ENCODE measurements around the gene FHL1.
"Not testable (repeated sequence)": the region's sequence is repeated elsewhere in the genome, so short reads cannot be mapped to it uniquely, and the experiment has no call there.

The FHL1 gene

GRCh38 chrX:136108905-136109304 lies 38.4 kb upstream of the FHL1 start:
- H3K18ac ChIP-seq (ENCODE audit: low read length); H3K79me1 ChIP-seq (ENCODE audit: low read length); H2AFZ ChIP-seq (ENCODE audit: insufficient read depth, low read length, poor library complexity); H2BK5ac ChIP-seq (ENCODE audit: low read depth, low read length, poor library complexity); H3K27ac ChIP-seq (ENCODE audit: low read depth, low read length); H3K4me2 ChIP-seq (ENCODE audit: low read length); H3K4me3 ChIP-seq (ENCODE audit: low read depth, low read length); H2AK5ac ChIP-seq (ENCODE audit: low read length); H4K91ac ChIP-seq (ENCODE audit: low read depth, low read length); H3K4me1 ChIP-seq (ENCODE audit: control insufficient read depth in 1 of 2, insufficient read depth in 2 of 2, low read length in 2 of 2); H2BK120ac ChIP-seq (ENCODE audit: insufficient read depth, low read length, poor library complexity); H2BK12ac ChIP-seq (ENCODE audit: low read length); H3K36me3 ChIP-seq (ENCODE audit: control insufficient read depth in 1 of 2, insufficient read depth in 2 of 2, low read length in 2 of 2); H3K27me3 ChIP-seq (ENCODE audit: insufficient read depth, low read length); H3K9me3 ChIP-seq (ENCODE audit: insufficient read depth, low read depth, low read length); H3K14ac ChIP-seq (ENCODE audit: low read length); H3K23ac ChIP-seq (ENCODE audit: low read length); DNase-seq; H4K8ac ChIP-seq (ENCODE audit: low read depth, low read length); H4K12ac ChIP-seq (ENCODE audit: low read depth, low read length); H3K4ac ChIP-seq (ENCODE audit: low read depth, low read length); H3K79me2 ChIP-seq (ENCODE audit: control insufficient read depth, insufficient read depth, low read length, poor library complexity); H3K9ac ChIP-seq (ENCODE audit: low read length): not testable (repeated sequence)
- no CpG with 5 or more reads among the region's 1 CpG for WGBS (ENCODE audit: extremely low coverage, insufficient coverage, insufficient read length)

- no peak overlapping the region for H3K23ac ChIP-seq (ENCODE audit: low read length)
- no peak overlapping the region for H2BK5ac ChIP-seq (ENCODE audit: low read depth, low read length, poor library complexity)
- H2BK120ac ChIP-seq (ENCODE audit: insufficient read depth, low read length, poor library complexity) = no peak overlapping the region
- no peaks in the 10 kb centered on the region for H3K27me3 ChIP-seq (ENCODE audit: insufficient read depth, low read length)
- no peak overlapping the region for H2AFZ ChIP-seq (ENCODE audit: insufficient read depth, low read length, poor library complexity)
- no peaks in the 10 kb centered on the region for H3K36me3 ChIP-seq (ENCODE audit: control insufficient read depth in 1 of 2, insufficient read depth in 2 of 2, low read length in 2 of 2)
- no peak overlapping the region for H3K4me2 ChIP-seq (ENCODE audit: low read length)
- H4K8ac ChIP-seq (ENCODE audit: low read depth, low read length) = no peak overlapping the region
- no peak overlapping the region for H3K27ac ChIP-seq (ENCODE audit: low read depth, low read length)
- no peak overlapping the region for H2AK5ac ChIP-seq (ENCODE audit: low read length)
- no peak overlapping the region for H3K18ac ChIP-seq (ENCODE audit: low read length)
- no peak overlapping the region for H4K12ac ChIP-seq (ENCODE audit: low read depth, low read length)
- no peak overlapping the region for H4K91ac ChIP-seq (ENCODE audit: low read depth, low read length)
- H3K4ac ChIP-seq (ENCODE audit: low read depth, low read length) = no peak overlapping the region
- H3K9ac ChIP-seq (ENCODE audit: low read length) = no peak overlapping the region
- no peaks in the 10 kb centered on the region for H3K79me2 ChIP-seq (ENCODE audit: control insufficient read depth, insufficient read depth, low read length, poor library complexity)
- H3K79me1 ChIP-seq (ENCODE audit: low read length) = no peaks in the 10 kb centered on the region
- no peaks in the 10 kb centered on the region for H3K9me3 ChIP-seq (ENCODE audit: insufficient read depth, low read depth, low read length)
- no peak overlapping the region for H3K14ac ChIP-seq (ENCODE audit: low read length)
- H2BK12ac ChIP-seq (ENCODE audit: low read length) = no peak overlapping the region
- no peak for DNase-seq
- WGBS (ENCODE audit: extremely low coverage, insufficient coverage, insufficient read length) = no CpG with 5 or more reads among the region's 1 CpG
- H3K4me1 ChIP-seq (ENCODE audit: control insufficient read depth in 1 of 2, insufficient read depth in 2 of 2, low read length in 2 of 2) = no peaks in the 10 kb centered on the region
- H3K4me3 ChIP-seq (ENCODE audit: low read depth, low read length) = no peak overlapping the region
Measured at GRCh38 chrX:136112286-136112685, 35.0 kb upstream of the FHL1 start.

- Histone ChIP-seq H2BK5ac (ENCODE audit: low read depth, low read length, poor library complexity) (no peak overlapping the region), H3K4me2 (ENCODE audit: low read length) (no peak overlapping the region), H3K9ac (ENCODE audit: low read length) (no peak overlapping the region), H2AFZ (ENCODE audit: insufficient read depth, low read length, poor library complexity) (no peak overlapping the region), H2BK120ac (ENCODE audit: insufficient read depth, low read length, poor library complexity) (no peak overlapping the region), H3K36me3 (ENCODE audit: control insufficient read depth in 1 of 2, insufficient read depth in 2 of 2, low read length in 2 of 2) (no peaks in the 10 kb centered on the region), H3K27me3 (ENCODE audit: insufficient read depth, low read length) (no peaks in the 10 kb centered on the region), H3K4me3 (ENCODE audit: low read depth, low read length) (no peak overlapping the region), H3K14ac (ENCODE audit: low read length) (no peak overlapping the region), H4K91ac (ENCODE audit: low read depth, low read length) (no peak overlapping the region), H3K4ac (ENCODE audit: low read depth, low read length) (no peak overlapping the region), H3K79me2 (ENCODE audit: control insufficient read depth, insufficient read depth, low read length, poor library complexity) (no peaks in the 10 kb centered on the region), H3K23ac (ENCODE audit: low read length) (no peak overlapping the region), H2AK5ac (ENCODE audit: low read length) (no peak overlapping the region), H4K8ac (ENCODE audit: low read depth, low read length) (no peak overlapping the region), H3K18ac (ENCODE audit: low read length) (no peak overlapping the region), H3K27ac (ENCODE audit: low read depth, low read length) (no peak overlapping the region), H3K79me1 (ENCODE audit: low read length) (no peaks in the 10 kb centered on the region), H3K9me3 (ENCODE audit: insufficient read depth, low read depth, low read length) (no peaks in the 10 kb centered on the region), H4K12ac (ENCODE audit: low read depth, low read length) (no peak overlapping the region), H2BK12ac (ENCODE audit: low read length) (no peak overlapping the region), H3K4me1 (ENCODE audit: control insufficient read depth in 1 of 2, insufficient read depth in 2 of 2, low read length in 2 of 2) (no peaks in the 10 kb centered on the region)
- DNase-seq = no peak
Measured at GRCh38 chrX:136112778-136113177, 34.6 kb upstream of the FHL1 start.

- H2BK120ac ChIP-seq (ENCODE audit: insufficient read depth, low read length, poor library complexity) = no peak overlapping the region
- H3K4me2 ChIP-seq (ENCODE audit: low read length) = no peak overlapping the region
- DNase-seq = peak in 1 of 2 donors; percentile 65
- H2AK5ac ChIP-seq (ENCODE audit: low read length) = no peak overlapping the region
- H3K27me3 ChIP-seq (ENCODE audit: insufficient read depth, low read length) = no peaks in the 10 kb centered on the region
- no peak overlapping the region for H3K27ac ChIP-seq (ENCODE audit: low read depth, low read length)
- H4K91ac ChIP-seq (ENCODE audit: low read depth, low read length) = no peak overlapping the region
- H3K79me2 ChIP-seq (ENCODE audit: control insufficient read depth, insufficient read depth, low read length, poor library complexity) = no peaks in the 10 kb centered on the region
- H3K4me3 ChIP-seq (ENCODE audit: low read depth, low read length) = no peak overlapping the region
- H3K14ac ChIP-seq (ENCODE audit: low read length) = no peak overlapping the region
- WGBS (ENCODE audit: extremely low coverage, insufficient coverage, insufficient read length) = no CpG with 5 or more reads among the region's 5 CpGs
- no peaks in the 10 kb centered on the region for H3K36me3 ChIP-seq (ENCODE audit: control insufficient read depth in 1 of 2, insufficient read depth in 2 of 2, low read length in 2 of 2)
- no peak overlapping the region for H2AFZ ChIP-seq (ENCODE audit: insufficient read depth, low read length, poor library complexity)
- no peak overlapping the region for H3K23ac ChIP-seq (ENCODE audit: low read length)
- H4K12ac ChIP-seq (ENCODE audit: low read depth, low read length) = no peak overlapping the region
- no peak overlapping the region for H3K9ac ChIP-seq (ENCODE audit: low read length)
- H2BK5ac ChIP-seq (ENCODE audit: low read depth, low read length, poor library complexity) = no peak overlapping the region
- H3K9me3 ChIP-seq (ENCODE audit: insufficient read depth, low read depth, low read length) = no peaks in the 10 kb centered on the region
- no peak overlapping the region for H3K18ac ChIP-seq (ENCODE audit: low read length)
- H3K4me1 ChIP-seq (ENCODE audit: control insufficient read depth in 1 of 2, insufficient read depth in 2 of 2, low read length in 2 of 2) = no peaks in the 10 kb centered on the region
- H3K79me1 ChIP-seq (ENCODE audit: low read length) = no peaks in the 10 kb centered on the region
- H4K8ac ChIP-seq (ENCODE audit: low read depth, low read length) = no peak overlapping the region
- no peak overlapping the region for H2BK12ac ChIP-seq (ENCODE audit: low read length)
- no peak overlapping the region for H3K4ac ChIP-seq (ENCODE audit: low read depth, low read length)
Measured at GRCh38 chrX:136115126-136115903, 32.0 kb upstream of the FHL1 start.

Measured in trophoblast cell (in vitro differentiated cells and primary cell).